ENCODE measurements around the gene DNAJB9. TPM values are rescaled to one million over a fixed set of nuclear protein-coding genes. Genes with fewer than 3 reads are reported as not detected.

DNAJB9 gene
- total and polyA plus RNA-seq, 2 experiments from 2014 or later = 7.3 to 16.0 TPM

- H3K27ac Mint-ChIP-seq = no peak overlapping the region
These were observed 20.2 kb downstream of the DNAJB9 start for GRCh38 chr7:108589874-108590273.

More at GRCh38 chr7:108589874-108590273, 20.2 kb downstream of the DNAJB9 start:
- no peaks in the 10 kb centered on the region for H3F3A ChIP-seq (replicated peaks; ENCODE audit: low read depth)
- no peak for ATAC-seq
- no peaks in the 10 kb centered on the region for H3K36me3 Mint-ChIP-seq (ENCODE audit: low read depth)
- H3K4me1 Mint-ChIP-seq = peaks cover 18% of the 10 kb centered on the region
- no peaks in the 10 kb centered on the region for H3K36me3 ChIP-seq (ENCODE audit: insufficient read depth)
- no peak overlapping the region for H3K27ac ChIP-seq (ENCODE audit: low read depth)
- no peak overlapping the region for H3K4me3 Mint-ChIP-seq
- H3K27me3 Mint-ChIP-seq (ENCODE audit: insufficient read depth, low read depth, poor library complexity) = peaks cover 1% of the 10 kb centered on the region
- 0 out of 2 replicates have a peak overlapping the region, but pooled peaks have one; percentile 16 for H2AFZ ChIP-seq
- no peak for DNase-seq (ENCODE audit: low spot score)
- H3K4me3 ChIP-seq = no peak overlapping the region
- H3K79me2 ChIP-seq (replicated peaks; ENCODE audit: insufficient read depth) = no peaks in the 10 kb centered on the region
- H3K9me2 ChIP-seq (ENCODE audit: insufficient read depth) = no peaks in the 10 kb centered on the region; the same call in 1 of the 2 replicates
- TF ChIP-seq ZNF462 (CRISPR knock-in tag; IDR thresholded peaks at IDR 0.05) (no peak), EZH2phosphoT487 (IDR thresholded peaks at IDR 0.05; ENCODE audit: unreplicated experiment) (no peak), REST (IDR thresholded peaks at IDR 0.05; ENCODE audit: unreplicated experiment) (no peak), JUNB (IDR thresholded peaks at IDR 0.05; ENCODE audit: unreplicated experiment) (no peak), NANOG (IDR thresholded peaks at IDR 0.05; ENCODE audit: borderline replicate concordance) (no peak), EZH2 (IDR thresholded peaks at IDR 0.05; ENCODE audit: low read depth, unreplicated experiment) (no peak), CTCF (conservative IDR thresholded peaks at IDR 0.05; ENCODE audit: low read depth in 2 of 2) (no peak), ZNF114 (CRISPR knock-in tag; IDR thresholded peaks at IDR 0.05) (no peak)
- H3K9me3 Mint-ChIP-seq = no peaks in the 10 kb centered on the region
- peaks cover 8% of the 10 kb centered on the region; the same call in 1 of the 2 replicates for H3K4me1 ChIP-seq (ENCODE audit: insufficient read depth)
- H3K4me2 ChIP-seq = no peak overlapping the region
- H4K20me1 ChIP-seq (replicated peaks; ENCODE audit: insufficient read depth) = no peaks in the 10 kb centered on the region
- H3K27me3 ChIP-seq (ENCODE audit: insufficient read depth) = no peaks in the 10 kb centered on the region
